Measurements from ENCODE around the gene TLR4.

TLR4 gene

GRCh38 chr9:117715411-117715989, 11.3 kb downstream of the TLR4 start:
- DNase-seq, result no peak

GRCh38 chr9:117718085-117718484, 13.9 kb downstream of the TLR4 start:
- DNase-seq, result peak; percentile 53

GRCh38 chr9:117718701-117719100, 14.5 kb downstream of the TLR4 start:
- no peak for DNase-seq

DNA sequence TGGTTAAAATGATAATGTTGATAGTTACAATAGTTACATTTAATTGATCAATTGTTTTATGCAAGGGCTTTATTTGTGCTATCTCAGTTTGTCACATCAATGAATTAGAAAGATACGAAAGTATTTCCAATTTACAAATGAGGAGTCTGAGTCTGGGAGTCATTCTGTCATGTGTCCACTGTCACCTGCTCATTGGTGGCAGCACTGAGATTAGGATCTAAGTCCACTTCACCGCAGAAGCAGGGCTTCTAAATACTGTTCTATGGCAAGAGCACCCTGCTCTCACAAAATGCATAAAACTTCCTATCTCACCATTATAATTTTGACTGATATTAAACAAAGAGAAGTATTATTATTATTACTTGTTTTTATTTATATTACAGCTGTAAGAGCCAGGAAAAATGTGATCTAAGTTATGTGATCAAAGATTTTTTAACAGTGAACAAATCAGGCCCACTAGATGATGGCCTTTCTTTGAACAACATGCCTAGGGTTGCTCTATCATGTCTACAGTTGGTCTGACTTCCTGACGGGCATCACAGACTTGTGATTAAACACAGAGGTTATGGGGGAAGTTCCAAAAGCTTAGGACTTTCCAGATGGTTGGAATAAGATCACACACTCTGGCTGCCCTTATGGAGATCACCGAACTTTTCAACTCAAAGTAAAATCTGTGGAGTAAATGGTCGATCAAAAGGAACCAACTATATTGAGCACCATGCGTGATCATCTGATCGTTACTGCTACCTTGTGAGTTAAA, 15.1 kb downstream of the TLR4 start:
- DNase-seq, result no peak

- DNase-seq, result no peak
Measured at GRCh38 chr9:117720066-117720465, 15.9 kb downstream of the TLR4 start.

DNA sequence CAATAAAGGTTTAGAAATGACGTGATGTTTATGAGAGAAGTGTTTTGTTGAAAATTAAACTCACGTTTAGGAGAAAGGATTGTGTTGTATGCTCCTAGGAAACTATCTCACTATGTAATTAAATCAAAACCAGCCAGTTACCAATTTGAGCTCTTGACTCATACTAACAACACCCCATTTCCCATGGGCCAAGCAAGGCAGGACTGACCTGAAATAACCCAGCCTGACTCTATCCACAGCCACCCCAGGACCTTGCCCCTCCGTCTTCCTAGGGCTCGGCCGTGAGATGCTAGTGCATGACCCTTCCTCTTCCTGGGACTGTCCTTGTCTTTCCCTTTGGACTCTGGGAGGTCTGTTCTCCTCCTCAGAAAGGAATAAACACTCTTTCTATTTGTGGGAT, 16.4 kb downstream of the TLR4 start:
- no peak for DNase-seq

- no peak for DNase-seq
Measured at GRCh38 chr9:117720987-117721386, 16.8 kb downstream of the TLR4 start.

GRCh38 chr9:117722108-117722761, 18.0 kb downstream of the TLR4 start:
- DNase-seq, result no peak

DNA sequence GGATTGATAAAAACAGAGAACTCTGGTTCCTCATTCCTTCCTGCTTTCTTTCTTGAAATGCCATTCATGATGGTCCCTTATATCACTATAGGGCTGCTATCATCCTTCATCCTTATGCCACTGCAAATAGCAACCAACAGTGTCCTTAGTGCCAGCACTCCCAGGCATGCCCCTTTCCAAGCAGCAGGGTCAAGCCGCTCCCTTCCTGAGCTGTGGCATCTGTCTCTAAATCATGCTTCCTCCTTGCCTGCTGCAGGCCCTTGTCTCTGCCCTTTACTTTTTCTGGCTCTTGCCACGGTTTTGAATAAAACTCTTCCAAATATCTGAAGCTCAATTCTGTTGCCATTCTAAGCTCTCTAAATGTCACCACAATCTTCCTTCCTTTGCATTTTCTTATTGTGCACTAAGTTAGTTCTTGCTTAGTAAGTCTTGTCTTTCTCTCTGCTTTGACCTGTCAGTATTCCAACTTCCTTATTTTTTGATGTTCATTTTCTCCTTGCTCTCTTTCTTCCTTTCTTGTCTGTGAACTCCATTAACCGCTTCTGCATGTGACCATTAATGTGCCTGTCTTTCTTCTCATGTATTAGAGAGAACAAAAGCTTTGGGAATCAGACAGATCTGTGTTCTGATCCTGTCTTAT, 19.9 kb downstream of the TLR4 start:
- no peak for DNase-seq

DNA sequence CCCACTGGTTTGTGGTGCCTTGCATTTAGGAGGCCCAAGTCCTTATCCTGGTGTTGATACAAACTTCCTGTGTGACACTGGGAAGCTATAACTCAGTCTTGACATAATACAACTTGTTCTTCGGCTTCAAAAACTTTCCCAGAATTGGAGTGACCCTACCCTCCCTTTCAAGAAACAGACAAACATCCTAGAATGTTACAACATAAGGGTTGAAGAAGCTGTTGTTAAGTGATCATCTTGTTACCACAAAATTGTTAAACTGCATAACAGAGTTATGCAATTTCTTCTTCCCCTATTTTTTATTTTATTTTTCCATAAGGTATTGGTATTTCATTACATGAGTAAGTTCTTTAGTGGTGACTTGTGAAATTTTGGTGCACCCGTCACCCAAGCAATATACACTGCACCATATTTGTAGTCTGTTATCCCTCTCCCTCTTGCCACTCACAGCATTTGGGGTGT, 21.3 kb downstream of the TLR4 start:
- DNase-seq, result peak; percentile 62

DNA sequence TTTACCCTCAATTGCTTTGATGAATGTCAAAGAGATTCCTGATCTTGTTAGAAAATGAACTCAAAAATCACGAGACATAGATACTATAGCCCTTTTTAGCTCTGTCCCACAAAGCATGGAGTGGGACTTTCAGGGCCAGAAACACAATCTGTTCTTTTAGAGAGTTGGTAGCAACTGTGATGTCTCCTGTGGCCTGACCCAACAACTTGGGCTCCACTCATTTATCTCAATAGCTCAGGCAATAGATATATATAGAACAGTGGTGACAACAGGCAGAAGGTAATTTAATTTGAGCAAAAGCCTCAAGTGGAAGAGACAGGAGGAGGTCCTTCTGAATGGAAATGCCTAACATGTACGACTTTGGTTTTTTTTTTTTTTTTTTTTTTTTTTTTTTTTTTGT, 25.2 kb downstream of the TLR4 start:
- no peak for DNase-seq

- DNase-seq, result no peak
Measured at GRCh38 chr9:117732494-117732893, 28.3 kb downstream of the TLR4 start.

DNA sequence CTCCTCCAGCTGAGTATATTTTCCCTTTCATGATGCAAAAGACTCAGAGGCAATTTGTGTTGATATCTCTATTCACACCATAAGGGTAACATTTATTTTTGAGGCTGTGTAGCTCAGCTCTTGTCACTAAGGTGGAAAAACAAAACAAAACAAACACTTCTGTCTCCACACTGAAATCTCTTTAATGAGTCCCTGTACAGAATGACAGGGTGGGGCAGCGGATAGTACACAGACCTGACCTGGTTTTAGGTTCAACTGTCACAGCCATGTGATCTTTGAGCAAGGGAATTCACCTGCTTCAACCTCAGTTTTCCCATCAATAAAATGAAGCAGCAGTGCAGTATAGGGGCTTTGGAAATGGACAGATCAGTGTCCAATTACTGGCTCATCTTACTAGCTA, 29.3 kb downstream of the TLR4 start:
- no peak for DNase-seq

DNA sequence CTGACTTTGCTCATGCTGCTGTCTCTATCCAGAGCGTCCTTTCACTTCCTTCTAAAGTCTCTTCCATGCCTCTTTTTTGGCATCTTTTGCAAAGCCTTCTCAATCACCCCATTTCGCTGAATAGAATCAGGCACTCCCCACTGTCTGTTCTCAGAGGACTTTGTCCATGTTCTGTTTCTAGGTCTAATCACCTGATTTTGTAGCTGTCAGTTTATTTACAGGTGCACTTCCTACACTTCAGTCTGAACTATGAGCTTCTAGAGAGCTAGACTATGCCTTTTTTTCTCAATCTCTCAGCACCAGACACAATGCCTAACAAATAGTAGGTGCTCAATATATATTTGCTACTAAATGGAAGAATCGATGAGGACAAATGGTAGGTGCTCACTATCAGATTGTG, 29.9 kb downstream of the TLR4 start:
- DNase-seq, result no peak

- DNase-seq, result no peak
Measured at GRCh38 chr9:117734523-117735314, 30.5 kb downstream of the TLR4 start.

DNA sequence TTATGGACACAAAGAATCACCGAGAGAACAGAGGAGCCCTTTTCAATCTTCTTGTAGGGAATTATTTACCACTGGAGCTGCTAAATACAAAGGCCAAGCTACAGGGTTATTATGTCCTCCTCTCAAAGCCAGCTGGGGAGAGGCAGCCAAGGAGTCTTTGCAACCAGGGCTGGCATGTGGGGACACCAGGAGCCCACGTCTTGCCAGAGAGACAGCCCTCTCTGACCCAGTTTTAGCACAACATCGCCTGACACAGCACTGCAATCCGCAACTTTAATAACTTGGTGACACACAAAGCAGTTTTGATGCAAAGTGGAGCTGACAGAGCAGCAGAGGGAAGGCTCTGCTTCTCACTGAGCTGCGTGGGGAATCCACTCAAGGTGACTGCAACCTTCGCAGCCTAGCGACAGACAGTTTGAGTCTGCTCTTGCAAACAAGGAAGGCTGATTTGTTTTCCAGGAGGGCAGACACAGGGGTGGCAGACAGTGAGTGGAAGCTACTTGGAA, 33.6 kb downstream of the TLR4 start:
- DNase-seq, result no peak

DNA sequence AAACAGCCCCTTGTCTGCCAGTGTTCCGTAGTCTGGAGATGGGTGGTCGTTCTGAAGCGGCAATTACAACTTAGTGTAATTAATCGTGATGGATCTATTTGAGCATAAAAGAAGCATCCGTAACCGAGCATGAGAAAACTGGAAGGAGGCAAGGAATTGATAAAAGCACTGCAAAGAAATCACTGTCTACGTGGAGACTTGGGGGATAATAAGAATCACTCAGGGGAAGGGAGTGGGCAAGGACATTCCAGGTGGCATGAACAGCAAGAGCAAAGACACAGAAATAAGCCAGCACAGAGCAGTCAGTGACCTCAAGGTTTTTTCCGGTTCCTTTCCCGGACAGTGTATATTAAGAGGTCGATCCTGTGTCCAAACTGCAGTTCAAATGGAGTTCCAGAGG, 35.0 kb downstream of the TLR4 start:
- DNase-seq, result no peak

DNA sequence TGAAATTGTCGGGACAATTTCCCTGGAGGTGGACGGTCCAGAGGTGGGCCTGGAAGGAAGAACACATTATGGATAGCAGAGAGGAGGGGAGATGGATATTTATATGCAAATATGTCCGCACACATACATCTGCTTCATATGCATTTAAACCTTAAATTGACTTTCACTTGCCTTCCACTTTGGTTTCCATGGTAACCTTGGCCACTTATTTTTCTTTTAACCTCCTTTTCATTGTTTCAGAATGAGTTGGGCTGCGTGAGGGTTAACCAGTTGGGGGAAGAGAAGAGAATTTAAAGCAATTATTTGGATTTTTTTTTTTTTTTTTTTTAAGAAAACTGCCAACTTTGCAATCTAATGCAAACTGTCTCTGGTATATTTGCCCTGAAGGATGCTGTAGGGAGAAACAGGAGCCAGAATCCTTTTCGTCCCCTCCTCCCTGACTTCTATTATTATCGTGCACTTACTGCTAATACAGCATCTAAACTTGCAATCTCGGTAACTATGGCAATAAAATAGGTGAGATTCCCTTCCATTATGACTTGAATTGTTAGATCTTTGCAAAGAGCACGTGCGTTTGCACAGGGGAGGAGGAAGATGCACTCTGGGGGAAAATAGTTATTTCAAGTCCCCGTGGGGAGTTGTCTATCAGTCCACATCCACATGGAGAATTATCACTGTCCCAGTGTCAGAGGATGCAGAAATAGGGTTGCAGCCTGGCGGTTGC, 35.6 kb downstream of the TLR4 start:
- DNase-seq, result no peak

DNA sequence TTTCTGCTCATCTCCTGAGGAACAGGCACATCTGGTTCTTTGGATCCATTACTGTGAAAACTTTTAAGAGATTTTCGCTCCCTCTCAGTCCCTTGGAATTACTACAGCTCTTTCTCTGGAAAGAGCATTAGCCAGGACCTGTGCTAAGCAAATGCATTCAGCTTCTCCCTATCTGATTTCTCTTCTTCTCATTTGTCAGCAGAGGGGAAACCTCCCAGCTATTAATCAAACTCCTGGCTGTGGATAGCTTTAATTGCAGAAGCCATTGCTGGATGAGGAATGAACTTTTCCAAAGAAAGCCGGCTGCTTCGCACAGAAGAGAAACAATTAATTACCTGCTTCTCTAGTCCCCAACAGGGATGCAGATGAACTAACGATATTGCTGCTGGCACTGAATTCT, 37.9 kb downstream of the TLR4 start:
- DNase-seq, result no peak

GRCh38 chr9:117744369-117744768, 40.2 kb downstream of the TLR4 start:
- peak; percentile 20 for DNase-seq

- peak; percentile 19 for DNase-seq
Measured at GRCh38 chr9:117744856-117745389, 40.7 kb downstream of the TLR4 start.

- DNase-seq, result no peak
Measured at GRCh38 chr9:117745598-117745997, 41.4 kb downstream of the TLR4 start.
